Measurements from ENCODE around the gene ITPK1. TPM values are rescaled to one million over a fixed set of nuclear protein-coding genes. Genes with fewer than 3 reads are reported as not detected.
A peak's percentile ranks its signal among the peaks of the same experiment; 100 is the strongest.

ITPK1 gene
- polyA plus RNA-seq, 6 donors from 2014 or later, result 8.5 to 20.1 (median 16.2) TPM

DNA sequence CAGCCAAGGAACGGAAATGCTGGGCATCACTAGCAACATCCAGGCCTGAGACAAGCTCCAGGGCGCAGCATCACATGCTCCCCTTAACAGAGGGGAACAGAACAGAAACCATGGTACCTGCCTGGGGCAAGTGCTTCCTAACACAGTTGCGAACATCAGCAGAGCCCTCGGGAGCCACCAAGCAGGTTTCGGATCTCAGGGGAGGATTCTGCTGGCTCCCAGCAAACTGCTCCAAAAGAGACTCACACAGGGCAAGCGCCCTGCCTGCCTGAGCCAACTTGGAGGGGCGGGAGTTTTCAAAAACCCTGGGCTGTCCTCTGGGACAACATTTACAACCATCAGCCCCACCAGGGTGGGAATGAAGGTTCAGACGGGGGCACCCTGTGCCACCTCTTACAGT lies 173.1 kb downstream of the ITPK1 start:
- Mint-ChIP-seq H3K27ac (no peak overlapping the region), H3K9me3 (no peaks in the 10 kb centered on the region), H3K36me3 (peaks cover 6 to 24% of the 10 kb centered on the region in 2 donors), H3K4me3 (no peak overlapping the region), H3K27me3 (no peaks in the 10 kb centered on the region), H3K4me1 (peaks cover 0 to 9% (median 0%) of the 10 kb centered on the region in 3 donors)
- DNase-seq (no peak), ATAC-seq (ENCODE audit: low read depth in 2 of 2) (no peak)

- H3K4me1 Mint-ChIP-seq, result peaks cover 0 to 9% (median 0%) of the 10 kb centered on the region in 3 donors
- DNase-seq (no peak), ATAC-seq (ENCODE audit: low read depth in 2 of 2) (no peak)
- no peak overlapping the region for H3K4me3 Mint-ChIP-seq
- H3K36me3 Mint-ChIP-seq, result peaks cover 6 to 24% of the 10 kb centered on the region in 2 donors
- H3K27me3 Mint-ChIP-seq, result no peaks in the 10 kb centered on the region
- no peak overlapping the region for H3K27ac Mint-ChIP-seq
- no peaks in the 10 kb centered on the region for H3K9me3 Mint-ChIP-seq
Measured at GRCh38 chr14:92942136-92942535, 173.6 kb downstream of the ITPK1 start.

GRCh38 chr14:92941531-92941930 lies 174.2 kb downstream of the ITPK1 start:
- ATAC-seq (ENCODE audit: low read depth in 2 of 2) (no peak), DNase-seq (no peak)
- Mint-ChIP-seq H3K27me3 (no peaks in the 10 kb centered on the region), H3K36me3 (peaks cover 11 to 24% of the 10 kb centered on the region in 2 donors), H3K4me1 (peaks cover 0 to 9% (median 0%) of the 10 kb centered on the region in 3 donors), H3K9me3 (no peaks in the 10 kb centered on the region), H3K27ac (no peak overlapping the region), H3K4me3 (no peak overlapping the region)

DNA sequence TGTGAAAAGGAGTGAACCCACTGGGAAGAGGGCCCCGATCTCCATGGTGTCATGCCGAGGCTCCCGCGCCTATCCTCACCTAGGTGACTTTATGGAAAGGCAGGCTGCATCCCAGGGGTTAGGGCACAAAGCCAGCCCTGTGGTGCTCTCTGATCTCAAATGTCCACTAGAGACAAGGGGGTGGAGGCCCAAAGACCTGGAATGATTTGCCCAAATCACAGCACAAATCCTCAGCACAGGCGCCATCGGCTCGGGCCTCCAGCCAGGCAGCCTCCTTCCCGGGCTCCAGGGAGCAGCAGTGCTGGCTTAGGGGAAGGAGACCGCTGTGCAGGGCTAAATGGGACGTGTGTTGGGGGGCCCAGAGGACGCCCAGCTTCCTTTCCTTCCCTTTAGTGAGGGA lies 175.2 kb downstream of the ITPK1 start:
- no peak overlapping the region for H3K27ac Mint-ChIP-seq
- no peaks in the 10 kb centered on the region for H3K27me3 Mint-ChIP-seq
- H3K4me1 Mint-ChIP-seq, result peaks cover 0 to 9% (median 0%) of the 10 kb centered on the region in 3 donors
- H3K36me3 Mint-ChIP-seq, result peaks cover 11 to 24% of the 10 kb centered on the region in 2 donors
- ATAC-seq (ENCODE audit: low read depth in 2 of 2), result no peak
- no peaks in the 10 kb centered on the region for H3K9me3 Mint-ChIP-seq
- no peak overlapping the region for H3K4me3 Mint-ChIP-seq
- DNase-seq, result no peak

DNA sequence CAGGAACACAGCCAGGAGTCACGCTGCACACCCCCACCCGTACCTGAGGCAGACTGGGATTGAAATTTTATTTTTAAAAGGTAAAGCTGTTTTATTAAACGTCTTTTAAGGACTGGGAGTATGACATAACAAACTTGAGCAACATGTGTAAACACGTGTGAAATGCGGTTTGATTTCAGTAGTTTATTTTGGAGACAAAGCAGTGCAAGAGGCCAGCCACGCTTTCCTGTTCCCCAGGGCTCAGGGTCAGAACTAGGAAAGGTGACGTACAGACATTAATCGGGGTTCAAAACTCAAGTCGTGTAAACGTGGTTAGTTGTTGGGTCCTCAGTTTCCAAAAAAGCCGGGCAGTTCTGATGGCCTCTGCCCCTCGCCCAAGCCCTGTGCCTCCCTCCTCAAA lies 176.0 kb downstream of the ITPK1 start:
- Mint-ChIP-seq H3K9me3 (no peaks in the 10 kb centered on the region), H3K36me3 (peaks cover 11 to 18% of the 10 kb centered on the region in 2 donors), H3K4me3 (no peak overlapping the region), H3K27ac (no peak overlapping the region), H3K4me1 (peaks cover 0 to 6% (median 0%) of the 10 kb centered on the region in 3 donors), H3K27me3 (no peaks in the 10 kb centered on the region)
- DNase-seq (no peak), ATAC-seq (ENCODE audit: low read depth in 2 of 2) (no peak)

- ATAC-seq (ENCODE audit: low read depth in 2 of 2) (no peak), DNase-seq (no peak)
- no peaks in the 10 kb centered on the region for H3K4me1 Mint-ChIP-seq
- H3K4me3 Mint-ChIP-seq, result no peak overlapping the region
- no peaks in the 10 kb centered on the region for H3K27me3 Mint-ChIP-seq
- no peaks in the 10 kb centered on the region for H3K9me3 Mint-ChIP-seq
- no peak overlapping the region for H3K27ac Mint-ChIP-seq
- peaks cover 6 to 12% of the 10 kb centered on the region in 2 donors for H3K36me3 Mint-ChIP-seq
Measured at GRCh38 chr14:92938890-92939671, 176.6 kb downstream of the ITPK1 start.

DNA sequence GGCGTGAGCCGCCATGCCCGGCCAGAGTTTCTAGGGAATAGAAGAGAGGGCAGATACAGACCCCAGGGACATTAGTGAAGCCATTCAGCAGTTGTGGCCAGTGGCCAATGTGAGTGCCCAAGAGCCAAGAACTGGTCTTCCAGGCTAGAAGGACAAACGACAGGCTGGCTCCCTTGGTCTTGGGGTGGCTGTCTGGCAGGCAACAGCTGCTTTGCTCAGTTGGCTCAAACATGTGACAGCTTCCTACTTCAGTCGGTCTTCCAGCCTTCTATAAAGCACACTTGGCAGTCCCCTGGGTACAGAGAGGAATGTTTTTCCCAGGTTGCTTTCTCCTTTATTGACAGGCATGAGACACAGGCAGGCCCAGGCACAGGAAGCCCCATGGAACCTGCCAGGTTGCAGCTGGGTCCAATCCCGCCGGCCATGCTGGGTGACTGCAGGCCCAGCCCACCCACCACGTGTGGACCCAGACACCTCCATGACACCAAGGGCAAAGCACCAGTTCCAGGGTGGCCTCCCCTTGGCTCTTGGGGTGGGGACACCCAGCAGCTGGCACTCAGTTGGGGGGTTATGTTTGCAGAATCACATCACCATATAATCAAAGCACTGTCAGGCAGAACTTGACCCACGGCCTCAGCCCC lies 177.4 kb downstream of the ITPK1 start:
- DNase-seq, result no peak

GRCh38 chr14:92937051-92937937 lies 178.4 kb downstream of the ITPK1 start:
- H3K36me3 Mint-ChIP-seq, result peaks cover 5 to 12% of the 10 kb centered on the region in 2 donors
- ATAC-seq (ENCODE audit: low read depth in 2 of 2) (no peak), DNase-seq (no peak)
- H3K4me3 Mint-ChIP-seq, result no peak overlapping the region
- no peaks in the 10 kb centered on the region for H3K4me1 Mint-ChIP-seq
- no peaks in the 10 kb centered on the region for H3K27me3 Mint-ChIP-seq
- H3K27ac Mint-ChIP-seq, result no peak overlapping the region
- H3K9me3 Mint-ChIP-seq, result no peaks in the 10 kb centered on the region

More for the DNA sequence above, 177.4 kb downstream of the ITPK1 start:
- Mint-ChIP-seq H3K27me3 (no peaks in the 10 kb centered on the region), H3K4me3 (no peak overlapping the region), H3K4me1 (no peaks in the 10 kb centered on the region), H3K27ac (peak overlapping the region in 1 of 6 donors; percentile 49), H3K9me3 (no peaks in the 10 kb centered on the region), H3K36me3 (peaks cover 5 to 12% of the 10 kb centered on the region in 2 donors)
- no peak for ATAC-seq (ENCODE audit: low read depth in 2 of 2)

DNA sequence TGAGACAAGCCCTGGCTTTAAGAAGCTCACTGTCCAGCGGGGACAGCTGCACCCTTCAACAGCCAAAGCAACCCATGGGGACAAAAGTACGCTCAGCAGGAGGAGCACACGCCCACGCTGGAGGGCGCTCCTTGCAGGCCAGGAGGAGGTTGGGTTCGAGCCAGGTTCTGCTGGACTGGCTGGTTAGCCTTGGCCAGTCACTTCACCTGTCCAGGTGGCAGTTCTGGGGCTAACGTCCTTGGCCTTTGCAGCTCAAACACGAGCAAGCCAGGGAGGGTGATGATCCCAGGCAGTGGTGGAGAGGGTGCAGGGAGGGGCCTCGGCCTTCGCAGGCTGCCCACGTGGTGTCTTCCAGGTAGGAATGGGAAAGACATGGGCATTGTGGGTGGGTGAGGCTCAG lies 179.6 kb downstream of the ITPK1 start:
- no peak for ATAC-seq (ENCODE audit: low read depth in 2 of 2)
- Mint-ChIP-seq H3K27me3 (no peaks in the 10 kb centered on the region), H3K27ac (no peak overlapping the region), H3K4me3 (no peak overlapping the region), H3K4me1 (no peaks in the 10 kb centered on the region), H3K36me3 (peaks cover 3 to 5% of the 10 kb centered on the region in 2 donors), H3K9me3 (no peaks in the 10 kb centered on the region)
- no peak for DNase-seq

- H3K4me3 Mint-ChIP-seq, result no peak overlapping the region
- H3K36me3 Mint-ChIP-seq, result peaks cover 0 to 5% of the 10 kb centered on the region in 2 donors
- no peaks in the 10 kb centered on the region for H3K4me1 Mint-ChIP-seq
- H3K9me3 Mint-ChIP-seq, result no peaks in the 10 kb centered on the region
- no peaks in the 10 kb centered on the region for H3K27me3 Mint-ChIP-seq
- DNase-seq (no peak), ATAC-seq (ENCODE audit: low read depth in 2 of 2) (no peak)
- H3K27ac Mint-ChIP-seq, result no peak overlapping the region
Measured at GRCh38 chr14:92935446-92935845, 180.3 kb downstream of the ITPK1 start.

DNA sequence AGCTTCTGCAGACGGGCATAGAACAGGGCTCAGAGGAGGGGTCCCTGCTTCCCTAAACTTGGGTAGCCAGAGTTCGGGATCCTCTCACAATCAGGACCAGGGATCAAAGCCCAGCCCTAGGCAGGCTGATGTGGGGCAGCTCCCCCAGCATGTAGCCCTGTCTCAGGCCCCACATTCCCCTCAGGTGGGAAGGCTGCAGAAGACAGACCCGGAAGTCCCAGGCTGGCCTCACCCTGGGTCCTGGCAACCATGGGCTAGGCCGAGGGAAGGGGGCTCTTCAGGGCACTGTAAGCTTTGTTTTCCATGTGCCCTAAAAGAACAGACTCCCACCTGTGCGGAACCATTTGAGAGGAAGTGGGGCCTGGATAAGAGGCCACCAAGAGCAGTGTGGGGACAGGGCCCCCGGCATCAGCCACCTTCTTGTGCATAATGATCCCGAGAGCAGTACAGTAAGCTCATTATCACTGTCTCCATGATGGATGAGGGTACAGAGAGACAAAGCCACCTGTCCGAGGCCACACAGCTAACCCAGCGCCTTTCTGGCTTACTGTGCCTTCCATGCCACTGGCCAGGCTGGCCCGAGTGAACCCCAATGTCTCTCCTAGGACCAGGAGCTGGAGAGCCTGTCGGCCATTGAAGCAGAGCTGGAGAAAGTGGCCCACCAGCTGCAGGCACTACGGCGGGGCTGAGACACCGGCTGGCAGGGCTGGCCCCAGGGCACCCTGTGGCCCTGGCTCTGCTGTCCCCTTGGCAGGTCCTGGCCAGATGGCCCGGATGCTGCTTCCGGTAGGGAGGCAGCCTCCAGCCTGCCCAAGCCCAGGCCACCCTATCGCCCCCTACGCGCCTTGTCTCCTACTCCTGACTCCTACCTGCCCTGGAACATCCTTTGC lies 181.3 kb downstream of the ITPK1 start:
- H3K27ac Mint-ChIP-seq, result no peak overlapping the region
- no peaks in the 10 kb centered on the region for H3K4me1 Mint-ChIP-seq
- no peaks in the 10 kb centered on the region for H3K9me3 Mint-ChIP-seq
- H3K36me3 Mint-ChIP-seq, result peaks cover 0 to 5% of the 10 kb centered on the region in 2 donors
- H3K27me3 Mint-ChIP-seq, result no peaks in the 10 kb centered on the region
- no peak for DNase-seq
- no peak overlapping the region for H3K4me3 Mint-ChIP-seq
- no peak for ATAC-seq (ENCODE audit: low read depth in 2 of 2)

GRCh38 chr14:92933481-92933880 lies 182.2 kb downstream of the ITPK1 start:
- H3K9me3 Mint-ChIP-seq, result no peaks in the 10 kb centered on the region
- no peaks in the 10 kb centered on the region for H3K27me3 Mint-ChIP-seq
- peaks cover 0 to 5% of the 10 kb centered on the region in 2 donors for H3K36me3 Mint-ChIP-seq
- no peaks in the 10 kb centered on the region for H3K4me1 Mint-ChIP-seq
- H3K4me3 Mint-ChIP-seq, result no peak overlapping the region
- ATAC-seq (ENCODE audit: low read depth in 2 of 2), result no peak
- no peak for DNase-seq
- H3K27ac Mint-ChIP-seq, result no peak overlapping the region

Measured in naive B cell (primary cell).